ENCODE measurements around the gene TSPAN32.
"Not testable (repeated sequence)": the region's sequence is repeated elsewhere in the genome, so short reads cannot be mapped to it uniquely, and the experiment has no call there.

The TSPAN32 gene

GRCh38 chr11:2267306-2267850 lies 34.4 kb upstream of the TSPAN32 start:
- DNase-seq (ENCODE audit: low read depth in 4 of 4, low spot score in 1 of 4), result no peak

GRCh38 chr11:2267851-2268728 lies 33.7 kb upstream of the TSPAN32 start:
- DNase-seq (ENCODE audit: low read depth in 4 of 4, low spot score in 1 of 4), result no peak

- DNase-seq (ENCODE audit: low read depth in 4 of 4, low spot score in 1 of 4), result peak; percentile 62 to 83 (median 68)
These were observed 32.8 kb upstream of the TSPAN32 start for GRCh38 chr11:2268729-2269600.

- no peak for DNase-seq (ENCODE audit: low read depth in 4 of 4, low spot score in 1 of 4)
These were observed 32.1 kb upstream of the TSPAN32 start for GRCh38 chr11:2269601-2270321.

- no peak for DNase-seq (ENCODE audit: low read depth in 4 of 4, low spot score in 1 of 4)
These were observed 31.3 kb upstream of the TSPAN32 start, which contains the start of gene ASCL2 for GRCh38 chr11:2270322-2271076. TSS of gene ASCL2 (minus strand) at chr11:2270588. CDS start at chr11:2270332, 256 bp downstream.

- no peak for DNase-seq (ENCODE audit: low read depth in 4 of 4, low spot score in 1 of 4)
These were observed 30.8 kb upstream of the TSPAN32 start for GRCh38 chr11:2271077-2271326.

GRCh38 chr11:2271327-2272227 lies 30.2 kb upstream of the TSPAN32 start:
- no peak for DNase-seq (ENCODE audit: low read depth in 4 of 4, low spot score in 1 of 4)

- no peak for DNase-seq (ENCODE audit: low read depth in 4 of 4, low spot score in 1 of 4)
These were observed 29.4 kb upstream of the TSPAN32 start for GRCh38 chr11:2272228-2272945.

GRCh38 chr11:2272946-2273280 lies 28.9 kb upstream of the TSPAN32 start:
- no peak for DNase-seq (ENCODE audit: low read depth in 4 of 4, low spot score in 1 of 4)

- DNase-seq (ENCODE audit: low read depth in 4 of 4, low spot score in 1 of 4), result no peak
These were observed 28.5 kb upstream of the TSPAN32 start for GRCh38 chr11:2273311-2273710.

- no peak for DNase-seq (ENCODE audit: low read depth in 4 of 4, low spot score in 1 of 4)
These were observed 28.0 kb upstream of the TSPAN32 start for GRCh38 chr11:2273771-2274170.

GRCh38 chr11:2275334-2276279 lies 26.2 kb upstream of the TSPAN32 start:
- DNase-seq (ENCODE audit: low read depth in 4 of 4, low spot score in 1 of 4), result no peak

GRCh38 chr11:2276280-2277007 lies 25.4 kb upstream of the TSPAN32 start:
- no peak for DNase-seq (ENCODE audit: low read depth in 4 of 4, low spot score in 1 of 4)

- no peak for DNase-seq (ENCODE audit: low read depth in 4 of 4, low spot score in 1 of 4)
These were observed 24.8 kb upstream of the TSPAN32 start for GRCh38 chr11:2277008-2277346.

GRCh38 chr11:2277933-2278523 lies 23.8 kb upstream of the TSPAN32 start:
- no peak for DNase-seq (ENCODE audit: low read depth in 4 of 4, low spot score in 1 of 4)

- no peak for DNase-seq (ENCODE audit: low read depth in 4 of 4, low spot score in 1 of 4)
These were observed 21.6 kb upstream of the TSPAN32 start for GRCh38 chr11:2280208-2280607.

- not testable (repeated sequence) for DNase-seq (ENCODE audit: low read depth in 4 of 4, low spot score in 1 of 4)
These were observed 15.5 kb upstream of the TSPAN32 start for GRCh38 chr11:2286350-2286749.
